GM19468 (cell line): ENCODE measurements around the gene NTF4.
"Not testable (repeated sequence)": the region's sequence is repeated elsewhere in the genome, so short reads cannot be mapped to it uniquely, and the experiment has no call there.

Experiments
- ATAC-seq: cut with Tn5 transposase; IDR thresholded peaks from one replicate; pipeline ENCODE4 v1.9.1; 2021; ENCODE audit warnings: mild to moderate bottlenecking, moderate library complexity, moderate number of reproducible peaks; ENCODE audit not compliant: unreplicated experiment; ENCODE audit errors: extremely low read depth

The NTF4 gene

GRCh38 chr19:49025088-49025487 lies 39.5 kb downstream of the NTF4 start:
- not testable (repeated sequence) for ATAC-seq

DNA sequence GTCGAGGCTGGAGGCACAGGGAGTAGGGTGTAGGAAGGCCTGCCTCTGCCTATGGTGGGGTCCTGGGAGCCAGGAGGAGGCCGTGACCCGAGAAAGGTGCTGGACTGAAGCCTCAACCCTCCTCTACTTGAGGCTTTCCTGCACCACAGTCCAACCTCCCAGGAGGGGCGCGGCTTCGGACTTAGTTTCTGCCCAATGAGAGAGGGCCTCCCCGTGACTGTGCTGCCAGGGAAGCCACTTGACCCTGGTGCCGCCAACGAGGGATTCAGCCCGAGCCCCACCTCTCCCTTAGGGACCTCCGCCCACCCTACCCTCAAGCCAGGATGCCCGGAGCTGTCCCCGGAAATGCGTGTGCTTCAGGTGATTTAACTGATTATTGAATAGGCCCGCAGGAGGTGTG lies 40.4 kb downstream of the NTF4 start, which contains the start of gene CGB3:
Gene CGB3, minus strand, starts transcription at position 101 of the 400 bp plus-strand sequence. CDS start 362 bp downstream, outside the sequence.
- not testable (repeated sequence) for ATAC-seq

DNA sequence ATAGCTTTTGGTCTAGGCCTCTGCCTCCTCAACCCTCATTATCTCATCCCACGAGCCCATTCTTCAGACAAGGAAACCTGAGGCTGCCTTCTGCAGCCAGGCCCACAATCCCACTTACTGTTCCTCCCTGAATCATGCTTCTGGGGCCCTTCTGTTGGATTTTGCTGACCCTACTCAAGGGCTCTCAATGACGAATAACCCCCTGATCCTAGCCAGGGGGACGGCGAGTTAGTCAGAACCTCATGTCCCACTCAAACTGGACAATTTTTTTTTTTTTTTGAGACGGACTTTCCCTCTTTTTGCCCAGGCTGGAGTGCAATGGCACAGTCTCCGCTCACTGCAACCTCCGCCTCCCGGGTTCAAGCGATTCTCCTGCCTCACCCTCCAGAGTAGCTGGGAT lies 42.5 kb downstream of the NTF4 start:
- ATAC-seq, result no peak

GRCh38 chr19:49020931-49021895 lies 43.4 kb downstream of the NTF4 start:
- no peak for ATAC-seq

DNA sequence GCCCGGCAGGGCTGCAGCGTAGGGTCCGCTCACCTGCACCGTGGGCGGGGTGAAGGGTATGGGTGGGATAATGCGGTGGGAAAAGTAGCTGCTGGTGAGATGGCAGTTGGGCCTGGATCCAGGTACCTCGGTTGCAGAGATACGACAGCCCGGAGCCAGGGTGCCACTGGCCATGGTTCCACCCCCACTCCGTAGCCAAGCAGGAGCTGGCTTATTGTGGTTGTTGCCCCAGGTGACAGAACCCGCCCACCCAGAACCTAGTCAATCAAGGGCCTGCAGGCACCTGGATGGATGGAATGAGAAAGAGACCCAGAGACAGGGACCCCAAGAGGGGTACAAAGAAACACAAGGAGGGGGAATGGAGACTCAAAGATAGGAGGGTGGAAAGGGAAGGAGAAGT lies 44.3 kb downstream of the NTF4 start:
- ATAC-seq, result no peak

- no peak for ATAC-seq
Measured at GRCh38 chr19:49019242-49019932, 45.2 kb downstream of the NTF4 start.

GRCh38 chr19:49018388-49019241 lies 46.0 kb downstream of the NTF4 start:
- ATAC-seq, result not testable (repeated sequence)

DNA sequence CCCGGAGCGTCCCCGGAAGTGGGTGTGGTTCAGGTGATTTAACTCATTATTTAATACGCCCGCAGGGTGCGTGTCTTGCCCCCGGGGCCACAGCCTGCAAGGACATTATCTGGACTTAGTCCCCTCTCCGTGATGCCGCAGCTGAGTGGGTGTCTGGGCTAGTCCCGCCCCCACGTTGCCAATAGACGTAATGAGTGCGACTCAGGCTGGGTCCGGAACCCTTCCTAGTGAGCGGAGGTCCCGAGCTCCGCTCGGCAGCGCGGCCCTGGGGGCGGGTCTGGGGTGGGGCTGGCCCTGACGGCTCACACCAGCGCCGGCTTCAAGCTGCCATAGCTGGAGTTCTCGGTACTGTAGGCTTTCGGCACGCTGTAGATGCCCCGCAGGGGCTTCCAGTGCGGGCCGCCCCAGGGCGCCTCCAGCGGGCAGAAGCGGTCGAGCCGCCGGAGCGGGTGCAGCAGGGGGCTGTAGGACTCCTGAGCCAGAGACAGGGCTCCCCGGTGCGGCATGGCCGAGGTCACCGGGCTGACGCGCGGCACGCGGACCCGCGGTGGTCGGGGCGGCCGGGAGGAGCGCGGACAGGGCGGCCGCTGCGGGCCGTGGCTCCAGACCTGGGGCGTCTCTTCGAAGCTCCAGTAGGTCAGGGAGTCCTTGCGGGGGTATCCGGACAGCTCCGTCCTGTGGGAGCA lies 46.8 kb downstream of the NTF4 start:
- no peak for ATAC-seq

GRCh38 chr19:49017041-49017665 lies 47.5 kb downstream of the NTF4 start, which contains the start of gene LHB:
Gene LHB (minus strand): TSS chr19:49017091. CDS start chr19:49017081, 10 bp downstream.
- ATAC-seq, result no peak

DNA sequence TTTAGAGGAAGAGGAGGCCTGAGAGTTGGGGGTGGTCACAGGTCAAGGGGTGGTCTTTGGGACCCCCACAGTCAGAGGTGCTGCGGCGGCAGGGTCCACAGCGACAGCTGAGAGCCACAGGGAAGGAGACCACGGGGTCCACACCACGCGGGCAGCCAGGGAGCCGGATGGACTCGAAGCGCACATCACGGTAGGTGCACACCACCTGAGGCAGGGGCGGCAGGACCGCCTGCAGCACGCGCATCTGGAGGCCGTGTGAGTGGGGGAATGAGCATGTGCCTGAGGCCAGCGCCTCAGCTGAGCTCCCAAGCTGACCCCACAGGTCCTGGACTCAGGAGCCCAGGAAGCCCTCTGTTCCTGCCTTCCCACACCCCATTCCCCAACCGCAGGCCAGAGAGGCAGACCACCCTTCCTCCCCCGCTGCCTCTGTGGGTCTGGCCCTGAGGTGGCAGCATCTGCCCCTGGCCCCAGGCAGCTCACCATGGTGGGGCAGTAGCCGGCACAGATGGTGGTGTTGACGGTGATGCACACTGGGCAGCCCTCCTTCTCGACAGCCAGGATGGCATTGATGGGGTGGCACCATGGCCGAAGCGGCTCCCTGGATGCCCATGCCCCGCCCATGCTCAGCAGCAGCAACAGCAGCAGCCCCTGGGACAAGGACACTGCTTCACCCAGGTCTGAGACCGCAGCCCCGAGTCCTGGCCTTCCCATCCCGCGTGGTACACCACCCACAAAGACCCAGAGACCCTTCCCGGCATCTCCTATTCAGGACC lies 48.4 kb downstream of the NTF4 start:
- ATAC-seq, result no peak

DNA sequence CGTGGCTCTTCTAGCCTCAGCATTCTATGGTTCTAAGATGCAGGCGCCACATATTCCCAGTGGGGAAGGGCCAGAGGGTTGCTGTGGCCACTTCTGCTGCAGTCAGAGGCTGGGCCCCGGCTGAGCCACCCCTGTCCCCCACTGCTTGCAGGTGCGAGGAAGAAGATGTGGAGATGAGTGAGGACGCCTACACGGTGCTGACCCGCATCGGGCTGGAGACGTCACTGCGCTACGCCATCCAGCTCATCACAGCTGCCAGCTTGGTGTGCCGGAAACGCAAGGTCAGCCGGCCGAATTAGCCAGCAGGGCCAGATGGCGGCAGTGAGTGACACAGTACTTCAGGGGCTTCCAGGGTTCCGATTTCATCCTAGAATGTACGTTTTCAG lies 49.8 kb downstream of the NTF4 start:
- no peak for ATAC-seq

DNA sequence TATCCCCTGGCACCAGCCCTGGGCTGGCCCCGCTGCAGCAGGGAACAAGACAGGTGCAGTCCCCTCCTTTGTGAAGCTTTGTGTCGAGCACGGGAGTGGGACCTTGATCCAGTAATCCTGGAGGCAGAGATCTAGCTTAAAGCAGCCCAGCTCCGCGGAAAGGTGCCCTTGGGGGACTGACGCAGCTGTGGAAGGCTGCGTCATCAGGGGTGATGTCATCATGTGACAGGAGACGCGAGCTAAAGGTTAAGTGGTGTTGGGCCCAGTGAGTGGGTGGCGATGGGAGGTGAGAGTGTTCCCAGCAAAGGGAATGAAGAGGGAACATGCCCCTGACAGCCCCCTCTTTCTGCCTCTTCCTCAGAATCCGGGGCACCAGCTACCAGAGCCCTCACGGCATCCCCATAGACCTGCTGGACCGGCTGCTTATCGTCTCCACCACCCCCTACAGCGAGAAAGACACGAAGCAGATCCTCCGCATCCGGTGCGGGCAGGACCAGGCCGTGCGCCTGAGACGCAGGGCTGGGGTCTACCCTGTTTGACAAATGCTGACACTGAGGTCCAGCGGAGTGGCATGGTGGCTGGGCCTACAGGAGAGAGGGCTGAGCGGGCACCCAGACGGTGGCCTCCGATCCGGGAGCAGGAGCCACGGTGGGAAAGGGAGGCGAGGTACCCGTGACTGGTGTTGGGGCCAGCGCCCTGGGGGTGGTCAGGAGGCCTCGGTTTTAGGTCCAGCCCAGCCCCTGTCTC lies 50.3 kb downstream of the NTF4 start:
- no peak for ATAC-seq

GRCh38 chr19:49011194-49011593 lies 53.4 kb downstream of the NTF4 start:
- ATAC-seq, result no peak
